A673 (cell line): ENCODE measurements around the gene COL9A3.

Experiments used
- EZH2 ChIP-seq: fragments of 200-600 bp; sonication (generic); IDR thresholded peaks from 2 replicates; pipeline ENCODE4 v1.6.1; 2017; ENCODE audit warnings: borderline replicate concordance, low read depth, mild to moderate bottlenecking, mixed read lengths, antibody characterized with exemption, low read length; ENCODE audit not compliant: poor library complexity, severe bottlenecking
- TF ChIP-seq, protein P1 (sequence below): fragments of 300-800, 200-600 bp; sonication (generic); conservative IDR thresholded peaks from 2 replicates; pipeline ENCODE4 v1.5.1; 2017; ENCODE audit warnings: low read depth, mild to moderate bottlenecking, antibody characterized with exemption, low read length, moderate library complexity, mixed read lengths

DNA sequence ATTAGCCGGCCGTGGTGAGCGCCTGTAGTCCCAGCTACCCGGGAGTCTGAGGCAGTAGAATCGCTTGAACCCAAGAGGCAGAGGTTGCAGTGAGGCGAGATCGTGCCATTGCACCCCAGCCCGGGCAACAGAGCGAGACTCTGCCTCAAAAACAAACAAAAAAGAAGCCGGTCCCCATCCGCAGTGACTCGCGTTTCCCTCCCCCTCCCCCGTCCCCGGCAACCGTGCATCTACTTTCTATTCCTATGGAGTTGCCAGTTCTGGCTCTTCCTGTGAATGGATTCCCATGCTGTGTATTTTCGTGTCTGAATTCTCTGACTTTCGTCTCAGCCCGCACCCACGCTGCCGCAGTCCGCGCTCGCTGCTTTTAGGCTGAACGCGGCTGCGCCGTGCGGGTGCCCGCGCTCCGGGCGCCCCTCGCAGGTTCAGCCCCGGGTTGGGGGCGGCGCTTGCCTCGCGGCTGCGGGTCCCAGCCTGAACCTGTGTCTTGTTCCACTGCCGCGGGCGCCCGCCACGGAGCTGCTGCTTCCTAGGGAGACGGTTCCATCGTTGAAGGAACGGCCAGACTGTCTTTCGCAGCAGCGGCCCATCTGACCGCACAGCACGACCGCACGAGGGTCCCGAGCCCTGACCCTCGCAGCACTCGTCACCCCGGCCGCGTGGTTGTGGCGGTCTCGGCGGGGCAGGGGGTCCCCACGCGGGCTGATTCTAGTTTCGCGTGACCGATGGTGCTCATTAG lies 21.7 kb upstream of the COL9A3 start:
- TF ChIP-seq, protein P1, sequence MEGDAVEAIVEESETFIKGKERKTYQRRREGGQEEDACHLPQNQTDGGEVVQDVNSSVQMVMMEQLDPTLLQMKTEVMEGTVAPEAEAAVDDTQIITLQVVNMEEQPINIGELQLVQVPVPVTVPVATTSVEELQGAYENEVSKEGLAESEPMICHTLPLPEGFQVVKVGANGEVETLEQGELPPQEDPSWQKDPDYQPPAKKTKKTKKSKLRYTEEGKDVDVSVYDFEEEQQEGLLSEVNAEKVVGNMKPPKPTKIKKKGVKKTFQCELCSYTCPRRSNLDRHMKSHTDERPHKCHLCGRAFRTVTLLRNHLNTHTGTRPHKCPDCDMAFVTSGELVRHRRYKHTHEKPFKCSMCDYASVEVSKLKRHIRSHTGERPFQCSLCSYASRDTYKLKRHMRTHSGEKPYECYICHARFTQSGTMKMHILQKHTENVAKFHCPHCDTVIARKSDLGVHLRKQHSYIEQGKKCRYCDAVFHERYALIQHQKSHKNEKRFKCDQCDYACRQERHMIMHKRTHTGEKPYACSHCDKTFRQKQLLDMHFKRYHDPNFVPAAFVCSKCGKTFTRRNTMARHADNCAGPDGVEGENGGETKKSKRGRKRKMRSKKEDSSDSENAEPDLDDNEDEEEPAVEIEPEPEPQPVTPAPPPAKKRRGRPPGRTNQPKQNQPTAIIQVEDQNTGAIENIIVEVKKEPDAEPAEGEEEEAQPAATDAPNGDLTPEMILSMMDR, result no peak
- TF ChIP-seq EZH2, result no peak
